Right lobe of liver (tissue), 6 donors: ENCODE measurements around the gene PTPRN2. TPM values are rescaled to one million over a fixed set of nuclear protein-coding genes. Genes with fewer than 3 reads are reported as not detected.
"Not testable (repeated sequence)": the region's sequence is repeated elsewhere in the genome, so short reads cannot be mapped to it uniquely, and the experiment has no call there.

Source experiments
- ATAC-seq, 4 donors: fragments of 200-7000 bp; cut with Tn5 transposase; one replicate each; pipeline ENCODE4 v1.9.1; 2020; ENCODE audit warnings: mild to moderate bottlenecking in 4 of 4, moderate library complexity in 4 of 4
- DNase-seq, 3 donors: peaks; one replicate each; pipeline ENCODE4 v3.0.0-alpha.2; 2020
- H3K27ac ChIP-seq, 3 donors: fragments of 200-600 bp; one replicate each; pipeline ENCODE4 v1.8.0; 2022
- H3K27me3 ChIP-seq, 2 donors: fragments of 200-600 bp; one replicate each; pipeline ENCODE4 v1.8.0; 2022
- H3K36me3 ChIP-seq, 4 donors: fragments of 200-600 bp; sonication (generic) in 1 of 4; one replicate each; pipeline versions ENCODE4 v1.5.1 to v1.8.0; 2017 to 2022; ENCODE audit warnings: control low read depth in 1 of 4
- H3K4me1 ChIP-seq, 4 donors: fragments of 200-600 bp; sonication (generic) in 1 of 4; one replicate each; pipeline versions ENCODE4 v1.5.1 to v1.8.0; 2017 to 2022; ENCODE audit warnings: control low read depth in 1 of 4
- H3K4me3 ChIP-seq, 3 donors: fragments of 200-600 bp; one replicate each; pipeline ENCODE4 v1.8.0; 2022
- H3K9me3 ChIP-seq, 4 donors: fragments of 200-600 bp; sonication (generic) in 1 of 4; one replicate each; pipeline versions ENCODE4 v1.5.1 to v1.8.0; 2017 to 2022; ENCODE audit warnings: control low read depth in 1 of 4
- CTCF ChIP-seq, 4 donors: fragments of 200-600 bp in 3 of 4; fragments of 450-650 bp in 1 of 4; IDR thresholded peaks; one replicate each; pipeline versions ENCODE4 v1.5.1 to v1.8.0; 2016 to 2022; ENCODE audit warnings: antibody characterized with exemption in 4 of 4, mild to moderate bottlenecking in 2 of 4
- POLR2A ChIP-seq: fragments of 450-650 bp; IDR thresholded peaks from one replicate; pipeline ENCODE4 v1.6.1; 2017; ENCODE audit warnings: antibody characterized with exemption, mild to moderate bottlenecking
- WGBS: methylation state at CpG from one replicate; pipeline ENCODE4 v1.1.6; 2018; ENCODE audit warnings: low coverage, low lambda C conversion rate; ENCODE audit not compliant: insufficient coverage; ENCODE audit errors: missing lambda C conversion rate; 5-methylcytosine and 5-hydroxymethylcytosine counted together
- intact Hi-C, 2 donors: fragments of 100-400 bp; cut with DNase I; formaldehyde crosslinking; loops; one replicate each; pipeline versions ENCODE4 v1.11.2 to v1.14.1; 2022
- total RNA-seq, 6 experiments: library from RNA; depleted of rRNA in 2 of 6; stranded (reverse); fragments of >200 nt in 2 of 6; fragmentation: NEBNext Ultra II Directional in 3 of 6; extraction: Animal tissue kit (Norgen Biotek cat#: 25700) in 3 of 6; gene quantifications; one replicate each; pipeline versions ENCODE4 v1.1.0 to v1.2.4, GENCODE V29; 2016 to 2023
- donor health status: DM: no; HTN: yes; CAD: no.
- donor health status: DM: no; HTN: no; CAD: no.
- donor health status: DM: no; HTN: no; CAD: no.
- donor health status: DM: no; HTN: yes; CAD: no.
- donor health status: DM: no; HTN: yes; CAD: no.

PTPRN2 gene
- total RNA-seq, 6 experiments from 2014 or later: 0.15 to 0.87 (median 0.67) TPM

- H3K27ac ChIP-seq: no peak overlapping the region
- no peaks in the 10 kb centered on the region for H3K4me1 ChIP-seq
- no peak overlapping the region for H3K4me3 ChIP-seq
- no peaks in the 10 kb centered on the region for H3K27me3 ChIP-seq
- H3K36me3 ChIP-seq: no peaks in the 10 kb centered on the region
- DNase-seq: no peak
- TF ChIP-seq POLR2A (no peak), CTCF (IDR thresholded peaks at IDR 0.05) (no peak)
- intact Hi-C loops: no loop called here
- WGBS: 53% methylated on average over 12 of the region's 21 CpGs
- no peaks in the 10 kb centered on the region for H3K9me3 ChIP-seq
- no peak for ATAC-seq
These were observed 884.0 kb downstream of the PTPRN2 start for GRCh38 chr7:157703534-157704195.

GRCh38 chr7:157703131-157703530 lies 884.5 kb downstream of the PTPRN2 start:
- DNase-seq (no peak), ATAC-seq (no peak)
- Histone ChIP-seq H3K9me3 (no peaks in the 10 kb centered on the region), H3K4me3 (no peak overlapping the region), H3K4me1 (no peaks in the 10 kb centered on the region), H3K27me3 (no peaks in the 10 kb centered on the region), H3K36me3 (no peaks in the 10 kb centered on the region), H3K27ac (no peak overlapping the region)
- TF ChIP-seq POLR2A (no peak), CTCF (IDR thresholded peaks at IDR 0.05) (no peak)
- intact Hi-C loops: no loop called here
- WGBS: 62% methylated on average over 3 of the region's 14 CpGs

GRCh38 chr7:157702311-157703023 lies 885.2 kb downstream of the PTPRN2 start:
- no peaks in the 10 kb centered on the region for H3K36me3 ChIP-seq
- TF ChIP-seq CTCF (IDR thresholded peaks at IDR 0.05): no peak
- TF ChIP-seq POLR2A: no peak
- 62% methylated on average over 8 of the region's 21 CpGs for WGBS
- H3K4me3 ChIP-seq: no peak overlapping the region
- DNase-seq (no peak), ATAC-seq (no peak)
- intact Hi-C loops: no loop called here
- no peaks in the 10 kb centered on the region for H3K27me3 ChIP-seq
- no peak overlapping the region for H3K27ac ChIP-seq
- H3K4me1 ChIP-seq: no peaks in the 10 kb centered on the region
- no peaks in the 10 kb centered on the region for H3K9me3 ChIP-seq

- H3K4me1 ChIP-seq, H3K27me3 ChIP-seq, ATAC-seq, intact Hi-C loops, H3K9me3 ChIP-seq, H3K27ac ChIP-seq, H3K36me3 ChIP-seq, DNase-seq, H3K4me3 ChIP-seq: not testable (repeated sequence)
- WGBS: 65% methylated on average over 29 of the region's 34 CpGs
These were observed 886.0 kb downstream of the PTPRN2 start for GRCh38 chr7:157701395-157702180.
